Esophagus muscularis mucosa (tissue), 4 donors: ENCODE results near the gene DAND5.

Experiments
- EP300 ChIP-seq: sonication (generic); formaldehyde crosslinking; IDR thresholded peaks from one replicate; pipeline ENCODE4 v1.6.1; 2017; ENCODE audit warnings: antibody characterized with exemption
- POLR2A ChIP-seq: fragments of 450-650 bp; IDR thresholded peaks from one replicate; pipeline ENCODE4 v1.6.1; 2017; ENCODE audit warnings: antibody characterized with exemption, moderate library complexity, mild to moderate bottlenecking, low read depth
- TF ChIP-seq, protein P1 (sequence below), 3 experiments: fragments of 200-600 bp in 2 of 3; fragments of 450-650 bp in 1 of 3; sonication (generic) in 2 of 3; IDR thresholded peaks; one replicate each; pipeline ENCODE4 v1.5.1; 2017 to 2019; ENCODE audit warnings: antibody characterized with exemption in 3 of 3, mild to moderate bottlenecking in 2 of 3, moderate library complexity in 1 of 3

DNA sequence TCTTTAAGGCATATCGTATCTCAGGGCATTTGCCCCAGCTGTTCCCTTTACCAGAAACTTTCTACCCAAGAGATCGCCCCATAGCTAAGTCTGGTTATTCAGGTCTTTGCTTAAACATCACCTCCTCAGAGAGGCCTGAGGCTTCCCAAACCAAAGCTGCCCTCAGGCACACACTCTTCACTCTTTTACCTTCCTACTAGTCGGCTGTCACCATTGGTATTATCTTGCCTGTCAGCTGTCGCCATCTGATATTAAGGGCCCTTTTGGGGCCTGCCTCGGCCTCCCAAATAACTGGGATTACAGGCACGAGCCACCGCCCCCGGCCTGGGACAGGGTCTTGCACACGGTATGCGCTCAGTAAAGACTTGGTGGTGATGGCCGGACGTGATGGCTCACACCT lies 13.4 kb upstream of the DAND5 start:
- TF ChIP-seq, protein P1, sequence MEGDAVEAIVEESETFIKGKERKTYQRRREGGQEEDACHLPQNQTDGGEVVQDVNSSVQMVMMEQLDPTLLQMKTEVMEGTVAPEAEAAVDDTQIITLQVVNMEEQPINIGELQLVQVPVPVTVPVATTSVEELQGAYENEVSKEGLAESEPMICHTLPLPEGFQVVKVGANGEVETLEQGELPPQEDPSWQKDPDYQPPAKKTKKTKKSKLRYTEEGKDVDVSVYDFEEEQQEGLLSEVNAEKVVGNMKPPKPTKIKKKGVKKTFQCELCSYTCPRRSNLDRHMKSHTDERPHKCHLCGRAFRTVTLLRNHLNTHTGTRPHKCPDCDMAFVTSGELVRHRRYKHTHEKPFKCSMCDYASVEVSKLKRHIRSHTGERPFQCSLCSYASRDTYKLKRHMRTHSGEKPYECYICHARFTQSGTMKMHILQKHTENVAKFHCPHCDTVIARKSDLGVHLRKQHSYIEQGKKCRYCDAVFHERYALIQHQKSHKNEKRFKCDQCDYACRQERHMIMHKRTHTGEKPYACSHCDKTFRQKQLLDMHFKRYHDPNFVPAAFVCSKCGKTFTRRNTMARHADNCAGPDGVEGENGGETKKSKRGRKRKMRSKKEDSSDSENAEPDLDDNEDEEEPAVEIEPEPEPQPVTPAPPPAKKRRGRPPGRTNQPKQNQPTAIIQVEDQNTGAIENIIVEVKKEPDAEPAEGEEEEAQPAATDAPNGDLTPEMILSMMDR (IDR thresholded peaks at IDR 0.05): no peak
- no peak for TF ChIP-seq EP300
- TF ChIP-seq POLR2A: no peak
